Measurements from ENCODE around the gene ZFYVE28. TPM values are rescaled to one million over a fixed set of nuclear protein-coding genes. Genes with fewer than 3 reads are reported as not detected.

The ZFYVE28 gene
- total and polyA plus RNA-seq, 4 donors, result 7.0 to 25.9 (median 12.5) TPM

DNA sequence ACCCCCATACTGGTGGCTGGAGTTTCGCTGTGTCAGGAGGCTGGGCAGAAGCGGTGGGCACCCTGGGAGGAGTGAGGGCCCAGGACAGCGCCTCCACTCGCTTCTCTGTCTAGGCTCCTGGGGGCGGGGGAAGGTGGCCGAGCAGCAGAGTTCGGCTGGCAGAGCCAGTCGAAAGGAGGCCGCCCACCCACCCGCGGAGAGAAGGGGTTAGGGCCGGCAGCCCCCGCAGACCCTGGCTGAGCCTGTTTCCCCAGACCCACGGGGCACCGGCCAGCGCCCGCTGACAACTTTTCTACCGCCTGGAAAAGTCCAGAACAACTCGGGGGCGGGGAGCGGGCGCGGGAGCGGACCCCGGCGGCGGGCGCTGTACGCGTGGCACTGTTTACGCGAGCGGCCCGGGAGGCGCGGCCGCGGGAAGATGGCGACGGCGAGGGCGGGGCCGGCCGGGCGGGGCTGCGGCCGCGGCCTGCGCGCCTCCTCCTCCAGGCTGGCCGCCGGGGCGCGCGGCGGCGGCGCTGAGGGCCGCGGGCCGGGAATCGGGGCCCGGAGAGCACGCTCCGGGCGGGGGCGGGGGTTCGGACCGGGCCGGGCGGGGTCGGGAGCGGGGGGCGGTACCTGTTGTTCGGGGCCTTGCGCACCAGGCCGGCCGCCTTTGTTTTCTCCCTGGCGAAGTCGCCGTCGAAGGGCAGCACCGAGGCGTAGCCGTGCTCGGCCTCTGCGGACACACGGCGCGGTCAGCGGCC is 157.2 kb downstream of the ZFYVE28 start:
- no peaks in the 10 kb centered on the region for H3K4me1 ChIP-seq (ENCODE audit: control insufficient read depth in 1 of 2, insufficient read depth in 2 of 2, low read length in 2 of 2)
- 0 to 1% methylated on average over 48 to 91 of the region's 91 CpGs for WGBS, 2 donors

DNA sequence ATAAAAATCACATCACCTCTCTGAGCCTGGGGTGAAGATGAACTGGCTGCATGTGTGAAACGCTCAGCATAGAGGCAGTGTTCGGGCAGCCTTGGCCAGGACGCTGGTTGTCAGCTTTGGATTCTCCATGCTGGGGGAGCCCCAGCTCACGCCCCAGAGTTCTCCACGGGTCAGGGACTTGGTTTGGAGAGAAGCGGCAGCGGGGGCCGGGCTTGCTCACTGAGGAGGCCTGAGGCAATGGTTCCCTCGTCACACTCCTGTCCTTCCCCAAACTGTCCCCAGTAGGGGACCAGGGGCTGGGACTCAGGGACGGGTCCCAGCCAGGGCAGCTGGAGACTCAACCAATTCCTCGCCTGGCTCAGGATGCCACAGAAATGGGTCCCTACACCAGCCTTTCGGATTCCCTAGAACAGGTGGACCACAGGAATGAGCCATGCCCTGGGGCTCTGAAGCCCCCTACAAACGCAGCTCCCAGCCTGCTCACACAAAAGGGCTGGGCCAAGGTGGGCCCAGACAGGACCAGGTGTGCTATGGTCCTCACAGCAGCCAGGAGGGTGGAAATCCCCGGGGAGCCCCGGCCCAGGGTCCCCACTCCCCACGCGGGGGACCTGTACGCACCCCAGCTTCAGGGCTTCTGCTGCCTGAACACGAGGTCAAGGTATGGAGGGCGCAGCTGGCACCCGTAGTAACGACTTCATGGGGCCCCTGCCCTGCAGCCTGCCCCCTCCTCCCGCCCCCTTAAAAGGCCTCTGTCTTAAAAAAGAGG is 157.9 kb downstream of the ZFYVE28 start:
- peak overlapping the region; percentile 73 to 81 for H3K4me3 ChIP-seq (ENCODE audit: low read length in 2 of 2)
- intact Hi-C loops (cut with DNase I), result loop anchor here (5.0 to 10.0 kb wide), 2 partner anchors 154 to 157 kb away; partner anchors contain the start of genes CFAP99 (in 2 of the 2) and ZFYVE28 (in 2 of the 2)
- no peaks in the 10 kb centered on the region for H3K9me3 ChIP-seq (ENCODE audit: control insufficient read depth, low read length)
- peak; percentile 57 to 78 for DNase-seq
- no peaks in the 10 kb centered on the region for H3K4me1 ChIP-seq (ENCODE audit: control insufficient read depth in 1 of 2, insufficient read depth in 2 of 2, low read length in 2 of 2)
- H3K27ac ChIP-seq (ENCODE audit: low read depth in 1 of 2, low read length in 2 of 2), result peak overlapping the region in 1 of 2 donors; percentile 54
- ATAC-seq (ENCODE audit: low FRiP score), result no peak
- H3K27me3 ChIP-seq (ENCODE audit: control insufficient read depth in 1 of 2, insufficient read depth in 2 of 2, low read length in 1 of 2), result no peaks in the 10 kb centered on the region
- no peaks in the 10 kb centered on the region for H3K36me3 ChIP-seq (ENCODE audit: control insufficient read depth in 1 of 2, insufficient read depth in 2 of 2, low read length in 1 of 2)
- WGBS, 2 donors, result 6 to 13% methylated on average over 23 of the region's 23 CpGs

More for the DNA sequence above, 157.2 kb downstream of the ZFYVE28 start:
- intact Hi-C loops (cut with DNase I), result loop anchor here (5.0 to 10.0 kb wide), 2 partner anchors 154 to 156 kb away; partner anchors contain the start of genes CFAP99 (in 2 of the 2) and ZFYVE28 (in 2 of the 2)
- Histone ChIP-seq H3K27me3 (ENCODE audit: control insufficient read depth in 1 of 2, insufficient read depth in 2 of 2, low read length in 1 of 2) (no peaks in the 10 kb centered on the region), H3K36me3 (ENCODE audit: control insufficient read depth in 1 of 2, insufficient read depth in 2 of 2, low read length in 1 of 2) (no peaks in the 10 kb centered on the region), H3K4me3 (ENCODE audit: low read length in 2 of 2) (peak overlapping the region; percentile 73 to 81), H3K9me3 (ENCODE audit: control insufficient read depth, low read length) (no peaks in the 10 kb centered on the region), H3K27ac (ENCODE audit: low read depth in 1 of 2, low read length in 2 of 2) (peak overlapping the region; percentile 32 to 65)
- ATAC-seq (ENCODE audit: low FRiP score), result no peak
- peak; percentile 74 to 89 for DNase-seq

DNA sequence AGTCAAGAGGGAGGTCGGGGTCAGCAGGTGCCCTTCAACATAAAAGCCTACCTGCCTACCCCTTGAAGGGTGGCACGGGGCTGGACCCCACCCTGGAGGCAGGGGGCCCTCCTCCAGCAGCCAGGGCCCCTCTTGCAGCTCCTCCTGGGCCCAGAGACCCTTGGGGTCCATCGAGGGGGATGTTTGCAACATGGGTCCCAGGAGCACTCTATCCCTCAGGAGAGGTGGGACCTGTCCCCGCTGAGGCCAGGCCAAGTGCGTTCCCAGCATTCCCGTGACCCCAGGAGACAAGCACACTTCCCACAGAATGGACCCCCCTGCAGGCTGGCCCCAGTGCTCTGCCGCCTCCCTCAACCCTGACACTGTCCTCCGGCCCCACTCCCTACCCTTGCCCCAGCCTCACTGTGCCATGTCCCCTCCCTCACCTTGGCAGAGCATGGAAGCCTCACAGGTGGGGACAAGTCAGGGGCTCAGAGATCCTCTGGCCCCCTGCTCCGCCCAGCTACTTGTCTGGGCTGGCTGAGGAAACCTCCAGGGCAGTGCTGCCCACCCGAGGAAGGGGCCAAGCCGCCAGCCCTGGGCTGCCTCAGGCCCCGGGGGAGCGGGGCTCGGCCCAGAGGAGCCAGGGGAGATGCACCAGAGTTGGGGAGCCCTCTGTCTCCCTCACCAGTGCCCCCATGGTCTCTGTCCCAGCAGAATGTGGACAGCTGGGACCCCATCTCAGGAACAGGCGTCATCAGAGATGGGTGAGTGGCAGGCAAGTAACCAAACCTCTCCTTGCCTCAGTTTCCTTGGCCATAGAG is 158.7 kb downstream of the ZFYVE28 start:
- 62 to 65% methylated on average over 15 of the region's 15 CpGs for WGBS, 2 donors
- Histone ChIP-seq H3K36me3 (ENCODE audit: control insufficient read depth in 1 of 2, insufficient read depth in 2 of 2, low read length in 1 of 2) (no peaks in the 10 kb centered on the region), H3K4me3 (ENCODE audit: low read length in 2 of 2) (no peak overlapping the region), H3K27ac (ENCODE audit: low read depth in 1 of 2, low read length in 2 of 2) (peak overlapping the region in 1 of 2 donors; percentile 23), H3K4me1 (ENCODE audit: control insufficient read depth in 1 of 2, insufficient read depth in 2 of 2, low read length in 2 of 2) (no peaks in the 10 kb centered on the region), H3K27me3 (ENCODE audit: control insufficient read depth in 1 of 2, insufficient read depth in 2 of 2, low read length in 1 of 2) (no peaks in the 10 kb centered on the region), H3K9me3 (ENCODE audit: control insufficient read depth, low read length) (no peaks in the 10 kb centered on the region)
- peak; percentile 42 to 66 for DNase-seq
- intact Hi-C loops (cut with DNase I), result loop anchor here (5.0 to 10.0 kb wide), 3 partner anchors 155 to 205 kb away; partner anchors contain the start of genes CFAP99 (in 2 of the 2), ZFYVE28 (in 2 of the 2) and RNF4 (in 1 of the 2)
- no peak for ATAC-seq (ENCODE audit: low FRiP score)

DNA sequence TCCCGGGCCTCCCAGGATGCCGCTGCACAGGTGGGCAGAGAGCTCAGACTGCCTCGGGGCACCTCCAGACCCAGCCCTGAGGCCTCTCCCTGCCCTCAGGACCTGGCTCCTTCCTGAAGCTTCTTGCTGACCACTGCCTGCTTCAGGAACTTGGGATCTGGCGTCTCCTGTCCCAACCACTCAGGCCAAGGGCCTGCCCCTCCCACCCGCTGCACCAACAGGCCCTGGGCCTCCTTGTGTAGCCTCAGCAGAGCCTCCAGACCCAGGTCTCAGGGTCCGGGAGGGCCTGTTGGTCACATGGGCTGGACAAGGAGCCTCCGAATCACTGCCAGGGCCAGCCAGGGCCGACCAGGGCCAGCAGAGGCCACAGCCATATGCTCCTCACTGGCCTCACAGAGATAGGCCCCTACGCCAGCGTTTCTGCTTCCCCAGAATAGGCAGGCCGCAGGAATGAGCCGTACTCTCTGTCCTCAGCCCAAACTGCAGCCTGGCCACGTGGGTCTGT is 159.4 kb downstream of the ZFYVE28 start:
- no peak for ATAC-seq (ENCODE audit: low FRiP score)
- DNase-seq, result peak; percentile 46 to 69
- no peak overlapping the region for H3K4me3 ChIP-seq (ENCODE audit: low read length in 2 of 2)
- no peaks in the 10 kb centered on the region for H3K9me3 ChIP-seq (ENCODE audit: control insufficient read depth, low read length)
- intact Hi-C loops (cut with DNase I), result loop anchor here in 1 of 2 donors (10.0 kb wide), 1 partner anchor 206 kb away; the partner anchor contains the start of gene RNF4
- H3K36me3 ChIP-seq (ENCODE audit: control insufficient read depth in 1 of 2, insufficient read depth in 2 of 2, low read length in 1 of 2), result no peaks in the 10 kb centered on the region
- H3K4me1 ChIP-seq (ENCODE audit: control insufficient read depth in 1 of 2, insufficient read depth in 2 of 2, low read length in 2 of 2), result no peaks in the 10 kb centered on the region
- H3K27ac ChIP-seq (ENCODE audit: low read depth in 1 of 2, low read length in 2 of 2), result peak overlapping the region in 1 of 2 donors; percentile 23
- WGBS, 2 donors, result 43% methylated on average over 13 of the region's 13 CpGs
- no peaks in the 10 kb centered on the region for H3K27me3 ChIP-seq (ENCODE audit: control insufficient read depth in 1 of 2, insufficient read depth in 2 of 2, low read length in 1 of 2)

DNA sequence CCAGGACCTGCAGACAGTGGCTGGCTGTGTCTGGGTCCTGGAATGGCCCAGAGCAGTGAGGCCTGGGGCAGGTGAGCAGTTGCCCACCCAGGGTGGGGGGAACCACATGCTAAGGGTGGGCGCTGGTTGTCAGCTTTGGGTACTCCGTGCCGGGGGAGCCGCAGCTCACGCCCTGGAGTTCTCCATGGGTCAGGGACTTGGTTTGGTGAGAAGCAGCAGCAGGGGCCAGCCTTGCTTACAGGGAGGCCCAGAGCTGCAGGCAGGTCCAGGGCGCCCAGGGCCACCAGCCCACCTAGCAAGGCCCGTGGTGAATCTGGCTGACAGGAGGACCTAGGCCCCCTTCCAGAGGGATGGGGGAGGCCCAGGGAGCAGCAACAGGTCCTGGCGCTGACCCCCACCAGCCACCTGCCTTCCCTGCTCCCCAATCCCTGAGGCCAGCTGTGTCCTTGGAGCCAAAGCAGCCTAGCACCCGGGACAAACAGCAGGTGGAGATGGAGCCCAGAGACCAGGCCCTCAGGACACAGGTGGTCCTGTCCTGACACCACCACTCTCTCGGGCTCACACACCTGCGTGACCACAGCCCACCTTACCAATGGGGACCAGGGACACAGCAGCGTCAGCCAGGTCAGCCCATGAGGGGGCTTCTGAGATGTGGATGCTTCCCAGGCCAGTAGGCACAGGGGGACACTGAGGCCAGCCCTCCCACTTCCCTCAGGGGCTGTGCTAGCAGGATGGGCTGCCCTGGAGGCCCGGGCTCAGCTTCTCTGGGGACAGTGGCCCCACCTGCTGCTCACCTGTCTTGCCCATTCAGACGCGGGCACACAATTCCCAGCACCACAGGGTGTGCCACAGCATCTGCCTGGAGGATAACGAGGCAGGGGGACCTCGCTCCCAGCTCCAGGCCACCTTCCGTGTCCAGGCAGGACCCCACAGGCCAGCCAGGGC is 160.1 kb downstream of the ZFYVE28 start:
- H3K36me3 ChIP-seq (ENCODE audit: control insufficient read depth in 1 of 2, insufficient read depth in 2 of 2, low read length in 1 of 2), result no peaks in the 10 kb centered on the region
- no peaks in the 10 kb centered on the region for H3K4me1 ChIP-seq (ENCODE audit: control insufficient read depth in 1 of 2, insufficient read depth in 2 of 2, low read length in 2 of 2)
- DNase-seq (peak; percentile 37 to 72), ATAC-seq (ENCODE audit: low FRiP score) (no peak)
- H3K27ac ChIP-seq (ENCODE audit: low read depth in 1 of 2, low read length in 2 of 2), result peak overlapping the region in 1 of 2 donors; percentile 78
- no peaks in the 10 kb centered on the region for H3K9me3 ChIP-seq (ENCODE audit: control insufficient read depth, low read length)
- intact Hi-C loops (cut with DNase I), result loop anchor here in 1 of 2 donors (10.0 kb wide), 1 partner anchor 206 kb away; the partner anchor contains the start of gene RNF4
- no peaks in the 10 kb centered on the region for H3K27me3 ChIP-seq (ENCODE audit: control insufficient read depth in 1 of 2, insufficient read depth in 2 of 2, low read length in 1 of 2)
- WGBS, 2 donors, result 85% methylated on average over 16 to 18 of the region's 18 CpGs
- no peak overlapping the region for H3K4me3 ChIP-seq (ENCODE audit: low read length in 2 of 2)

DNA sequence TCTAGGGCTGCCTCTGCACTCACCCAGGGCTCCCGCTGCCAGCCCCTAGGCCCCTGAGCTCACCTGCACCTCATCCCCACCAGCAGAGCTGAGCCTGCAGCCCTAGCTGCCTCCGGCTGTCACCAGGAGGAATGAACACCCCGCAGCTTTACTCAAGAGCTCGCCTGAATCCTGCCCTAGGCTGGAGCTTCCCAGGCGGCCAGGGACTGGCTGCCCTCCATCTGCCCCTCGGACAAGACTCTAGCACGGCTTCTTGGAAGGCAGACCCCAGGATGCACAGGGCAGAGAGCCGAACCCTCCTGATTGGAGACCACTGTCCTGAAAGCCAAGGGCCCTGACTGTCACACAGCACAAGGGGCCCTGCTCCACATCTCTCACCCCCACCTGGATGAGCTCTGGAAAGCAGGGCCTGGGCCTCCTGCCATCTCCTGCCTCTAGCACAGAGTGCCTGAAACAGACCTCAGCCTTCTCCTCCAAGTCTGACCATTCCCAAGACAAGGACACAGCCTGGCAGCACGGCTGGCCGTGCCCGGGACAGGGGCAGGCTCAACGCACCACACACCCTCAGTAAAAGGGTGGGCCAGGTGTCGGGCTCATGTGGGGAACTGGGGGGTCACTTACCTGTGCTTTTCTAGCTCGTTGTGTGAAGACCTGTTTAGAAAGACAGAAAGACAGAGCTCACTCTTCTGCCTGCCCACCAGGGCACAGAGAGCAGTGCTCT is 160.9 kb downstream of the ZFYVE28 start:
- H3K36me3 ChIP-seq (ENCODE audit: control insufficient read depth in 1 of 2, insufficient read depth in 2 of 2, low read length in 1 of 2), result no peaks in the 10 kb centered on the region
- H3K4me3 ChIP-seq (ENCODE audit: low read length in 2 of 2), result no peak overlapping the region
- peak overlapping the region in 1 of 2 donors; percentile 78 for H3K27ac ChIP-seq (ENCODE audit: low read depth in 1 of 2, low read length in 2 of 2)
- intact Hi-C loops (cut with DNase I), result loop anchor here in 1 of 2 donors (10.0 kb wide), 1 partner anchor 207 kb away; the partner anchor contains the start of gene RNF4
- no peaks in the 10 kb centered on the region for H3K4me1 ChIP-seq (ENCODE audit: control insufficient read depth in 1 of 2, insufficient read depth in 2 of 2, low read length in 2 of 2)
- no peaks in the 10 kb centered on the region for H3K9me3 ChIP-seq (ENCODE audit: control insufficient read depth, low read length)
- DNase-seq, result peak; percentile 47 to 65
- WGBS, 2 donors, result 42 to 51% methylated on average over 14 of the region's 14 CpGs
- H3K27me3 ChIP-seq (ENCODE audit: control insufficient read depth in 1 of 2, insufficient read depth in 2 of 2, low read length in 1 of 2), result no peaks in the 10 kb centered on the region
- no peak for ATAC-seq (ENCODE audit: low FRiP score)

DNA sequence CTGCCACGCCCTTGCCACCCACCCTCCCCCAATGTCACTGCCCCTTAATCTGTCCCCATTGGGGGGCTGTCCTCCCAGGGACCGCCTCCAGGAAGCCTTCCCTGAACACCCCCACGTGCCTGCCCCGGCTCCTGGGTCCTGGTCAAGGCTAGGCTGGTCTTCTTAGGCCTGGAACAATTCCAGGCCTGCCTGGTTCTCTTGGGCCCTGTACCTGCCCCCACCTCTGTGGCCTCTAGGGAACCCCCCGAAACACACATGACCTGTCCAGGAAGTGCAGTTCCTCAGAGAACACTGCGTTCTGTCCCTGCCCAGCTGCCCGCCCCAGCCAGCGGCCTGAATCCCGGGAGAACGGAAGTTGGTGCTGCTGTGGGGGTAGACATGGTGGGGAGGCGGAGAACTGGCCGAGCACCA is 161.7 kb downstream of the ZFYVE28 start:
- intact Hi-C loops (cut with DNase I), result loop anchor here in 1 of 2 donors (10.0 kb wide), 1 partner anchor 208 kb away; the partner anchor contains the start of gene RNF4
- Histone ChIP-seq H3K9me3 (ENCODE audit: control insufficient read depth, low read length) (no peaks in the 10 kb centered on the region), H3K4me1 (ENCODE audit: control insufficient read depth in 1 of 2, insufficient read depth in 2 of 2, low read length in 2 of 2) (no peaks in the 10 kb centered on the region), H3K4me3 (ENCODE audit: low read length in 2 of 2) (no peak overlapping the region), H3K27ac (ENCODE audit: low read depth in 1 of 2, low read length in 2 of 2) (peak overlapping the region; percentile 20 to 78), H3K27me3 (ENCODE audit: control insufficient read depth in 1 of 2, insufficient read depth in 2 of 2, low read length in 1 of 2) (no peaks in the 10 kb centered on the region), H3K36me3 (ENCODE audit: control insufficient read depth in 1 of 2, insufficient read depth in 2 of 2, low read length in 1 of 2) (no peaks in the 10 kb centered on the region)
- DNase-seq, result peak; percentile 74 to 81
- WGBS, 2 donors, result 24% methylated on average over 12 of the region's 12 CpGs
- ATAC-seq (ENCODE audit: low FRiP score), result peak; percentile 36
